Fibroblast of pulmonary artery (primary cell): ENCODE results near the gene RTL1.

Experiments
- DNase-seq: peaks from one replicate; pipeline ENCODE4 v3.0.0-alpha.2; 2010; ENCODE audit warnings: low read depth
- H3K4me3 ChIP-seq: replicated peaks from 2 replicates; pipeline ENCODE4 v1.5.1; 2011; ENCODE audit warnings: low read depth, mild to moderate bottlenecking, control low read depth, low read length, moderate library complexity
- TF ChIP-seq, protein P1 (sequence below): IDR thresholded peaks from 2 replicates; pipeline ENCODE4 v1.5.1; 2011; ENCODE audit warnings: mild to moderate bottlenecking, control low read depth, low read length, inconsistent platforms; ENCODE audit errors: missing control alignments

The RTL1 gene

DNA sequence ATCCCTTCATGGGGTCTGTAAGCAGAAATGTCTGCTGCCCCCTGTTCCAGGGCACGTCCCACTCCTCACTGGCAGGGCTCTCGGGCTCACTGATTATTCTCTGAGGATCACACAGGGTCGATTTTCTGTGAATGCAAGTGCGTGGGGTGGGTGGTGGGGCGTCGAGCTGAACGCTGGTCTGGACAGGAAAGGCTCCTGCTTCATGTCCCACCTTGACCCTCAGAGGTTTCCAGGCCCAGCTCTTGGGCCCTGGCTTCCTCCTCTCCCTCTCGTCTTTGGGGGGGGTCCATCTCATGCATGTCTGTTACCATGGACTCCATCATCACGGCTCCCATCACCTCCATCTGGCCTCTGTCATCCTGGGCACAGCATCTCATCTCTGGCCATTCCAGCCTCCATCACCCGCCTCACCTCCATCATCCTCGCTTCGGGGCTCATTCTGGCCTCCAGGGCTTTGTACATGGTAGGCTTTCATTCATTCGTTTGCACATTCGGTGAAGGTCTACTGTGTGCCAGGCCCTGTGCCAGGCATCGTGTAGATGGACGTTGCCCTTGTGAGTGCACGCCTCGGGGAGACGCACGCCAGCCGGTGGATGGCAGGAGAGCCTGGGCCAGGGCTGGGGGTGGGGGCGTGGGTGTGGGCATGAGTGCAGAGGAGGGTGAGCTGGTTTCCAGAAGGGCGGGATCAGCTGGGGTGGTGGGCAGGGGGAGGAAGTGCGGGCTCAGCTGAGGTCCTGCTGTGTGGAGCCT, 34.7 kb downstream of the RTL1 start:
- no peak for DNase-seq
- TF ChIP-seq, protein P1, sequence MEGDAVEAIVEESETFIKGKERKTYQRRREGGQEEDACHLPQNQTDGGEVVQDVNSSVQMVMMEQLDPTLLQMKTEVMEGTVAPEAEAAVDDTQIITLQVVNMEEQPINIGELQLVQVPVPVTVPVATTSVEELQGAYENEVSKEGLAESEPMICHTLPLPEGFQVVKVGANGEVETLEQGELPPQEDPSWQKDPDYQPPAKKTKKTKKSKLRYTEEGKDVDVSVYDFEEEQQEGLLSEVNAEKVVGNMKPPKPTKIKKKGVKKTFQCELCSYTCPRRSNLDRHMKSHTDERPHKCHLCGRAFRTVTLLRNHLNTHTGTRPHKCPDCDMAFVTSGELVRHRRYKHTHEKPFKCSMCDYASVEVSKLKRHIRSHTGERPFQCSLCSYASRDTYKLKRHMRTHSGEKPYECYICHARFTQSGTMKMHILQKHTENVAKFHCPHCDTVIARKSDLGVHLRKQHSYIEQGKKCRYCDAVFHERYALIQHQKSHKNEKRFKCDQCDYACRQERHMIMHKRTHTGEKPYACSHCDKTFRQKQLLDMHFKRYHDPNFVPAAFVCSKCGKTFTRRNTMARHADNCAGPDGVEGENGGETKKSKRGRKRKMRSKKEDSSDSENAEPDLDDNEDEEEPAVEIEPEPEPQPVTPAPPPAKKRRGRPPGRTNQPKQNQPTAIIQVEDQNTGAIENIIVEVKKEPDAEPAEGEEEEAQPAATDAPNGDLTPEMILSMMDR, result no peak
- H3K4me3 ChIP-seq, result no peak overlapping the region

DNA sequence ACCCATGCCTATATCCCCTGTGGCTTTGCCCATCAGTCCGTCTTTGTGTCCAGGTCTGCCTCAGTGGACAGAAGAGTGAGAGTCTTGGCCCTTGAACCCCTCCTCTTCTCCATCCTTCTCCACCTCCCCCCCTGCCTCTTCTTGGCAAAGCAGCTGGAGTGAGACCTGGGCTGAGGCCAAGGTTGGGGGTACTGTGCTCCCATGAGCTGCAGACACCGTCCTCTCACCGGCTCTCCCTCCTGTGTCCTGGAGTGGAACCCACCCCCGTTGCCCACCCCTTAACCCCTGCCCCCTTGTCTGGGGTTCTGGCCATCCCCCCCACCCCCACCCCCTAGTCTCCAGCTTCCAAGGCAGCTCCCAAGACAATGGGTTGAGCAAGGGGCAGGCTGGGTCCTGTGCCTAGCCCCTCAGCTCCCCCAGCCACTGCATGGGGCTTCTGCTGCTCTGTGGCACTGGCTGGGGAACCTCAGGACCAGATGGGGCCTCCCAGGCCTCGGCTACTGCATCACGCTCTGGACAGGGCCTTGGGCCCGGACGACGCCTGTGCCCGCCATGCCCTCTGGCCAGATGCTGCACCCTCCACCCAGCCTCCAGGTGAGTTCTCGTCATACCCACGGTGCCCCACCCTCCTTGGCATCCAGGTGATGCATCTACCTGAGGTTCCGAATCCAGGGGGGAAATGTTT, 35.7 kb downstream of the RTL1 start:
- no peak for DNase-seq
- TF ChIP-seq, protein P1, result no peak

DNA sequence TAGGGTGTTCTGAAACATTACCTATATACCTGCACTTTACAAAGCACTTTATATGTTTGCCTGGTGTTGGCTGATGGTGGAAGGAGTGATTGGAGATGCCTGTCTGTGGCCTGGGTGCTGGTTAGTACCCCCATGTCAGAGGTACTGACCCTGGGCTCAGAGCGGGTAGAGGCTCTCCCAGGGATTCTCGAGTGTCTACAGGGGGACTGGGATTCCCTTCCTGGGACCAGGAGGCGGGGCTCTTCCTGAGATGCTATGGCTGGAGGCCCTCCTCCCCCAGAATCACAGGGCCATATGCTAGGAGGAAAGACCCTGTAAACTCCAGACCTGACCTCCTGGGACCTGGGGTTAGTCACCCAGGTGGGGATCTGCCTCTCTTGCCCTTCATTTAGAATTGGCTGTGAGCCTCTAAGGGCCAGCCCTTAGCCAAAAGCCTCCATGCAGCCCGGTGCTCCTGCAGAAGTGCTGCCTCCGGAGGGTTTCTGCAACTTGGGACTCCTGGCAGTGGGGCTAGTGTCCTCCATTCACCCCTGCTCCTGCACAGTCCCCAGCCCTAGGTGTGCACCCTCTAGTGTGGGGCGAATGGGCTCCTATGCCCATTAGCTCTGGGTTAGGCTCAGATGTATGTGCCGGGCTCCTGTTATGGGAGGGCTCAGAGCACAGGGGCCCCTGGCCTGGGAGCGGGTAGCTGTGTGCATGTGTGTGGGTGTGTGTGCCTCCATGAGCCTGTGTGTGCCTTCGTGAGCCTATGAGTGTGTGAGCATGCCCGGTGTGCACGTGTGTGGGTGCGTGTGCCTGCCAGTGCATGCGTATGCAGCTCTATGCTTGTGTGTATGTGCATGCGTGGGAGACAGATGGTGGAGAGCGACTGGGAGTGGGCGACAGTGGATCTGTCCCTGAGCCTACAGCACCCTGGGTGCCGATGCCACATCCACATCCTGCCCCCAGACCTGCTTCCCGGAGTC, 36.6 kb downstream of the RTL1 start:
- TF ChIP-seq, protein P1, result no peak
- DNase-seq, result no peak
- H3K4me3 ChIP-seq, result no peak overlapping the region

More for the DNA sequence above, 35.7 kb downstream of the RTL1 start:
- no peak overlapping the region for H3K4me3 ChIP-seq

DNA sequence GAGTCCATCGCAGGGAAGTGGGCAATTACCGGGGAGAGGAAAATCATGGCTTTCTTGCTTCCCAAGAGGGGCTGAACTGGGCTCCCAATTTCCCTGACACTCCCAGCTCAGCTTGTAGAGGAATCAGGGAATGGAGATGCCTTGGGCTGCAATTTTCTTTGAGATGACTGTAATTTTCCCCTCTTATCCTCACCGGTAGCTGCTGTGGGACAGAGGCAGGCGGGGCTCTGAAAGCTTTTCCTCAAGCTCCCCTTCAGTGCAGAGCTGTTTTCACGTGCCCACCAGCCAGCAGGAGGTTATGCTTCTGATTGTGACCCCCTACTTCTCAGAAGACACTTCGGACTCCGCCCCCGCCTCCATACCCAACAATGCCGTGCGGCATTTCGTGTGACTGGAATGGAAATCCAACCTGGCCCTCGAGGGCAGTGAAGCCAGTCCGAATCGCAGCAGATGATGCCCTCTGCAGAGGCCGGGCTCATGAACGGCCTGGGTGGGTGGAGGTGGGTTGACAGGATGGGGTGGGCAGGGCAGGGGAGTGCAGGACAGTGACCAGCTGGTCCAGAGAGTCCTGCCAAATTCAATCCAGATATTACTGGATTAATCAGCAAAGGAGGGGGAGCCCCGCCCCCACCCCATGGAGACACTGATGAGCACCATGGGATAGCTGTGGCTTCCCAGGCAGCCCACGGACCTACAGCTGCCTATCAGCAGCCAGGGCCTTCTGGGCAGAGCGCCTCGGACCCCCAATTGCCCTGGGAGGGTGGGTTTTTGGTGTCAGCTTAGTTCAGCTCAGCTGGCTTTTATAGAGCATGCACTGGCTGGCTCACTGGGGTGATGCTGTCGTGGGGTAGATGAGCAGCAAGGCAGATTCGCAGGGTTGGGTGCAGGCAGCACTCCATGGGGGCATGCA, 37.6 kb downstream of the RTL1 start:
- no peak overlapping the region for H3K4me3 ChIP-seq
- TF ChIP-seq, protein P1, result no peak
- no peak for DNase-seq

DNA sequence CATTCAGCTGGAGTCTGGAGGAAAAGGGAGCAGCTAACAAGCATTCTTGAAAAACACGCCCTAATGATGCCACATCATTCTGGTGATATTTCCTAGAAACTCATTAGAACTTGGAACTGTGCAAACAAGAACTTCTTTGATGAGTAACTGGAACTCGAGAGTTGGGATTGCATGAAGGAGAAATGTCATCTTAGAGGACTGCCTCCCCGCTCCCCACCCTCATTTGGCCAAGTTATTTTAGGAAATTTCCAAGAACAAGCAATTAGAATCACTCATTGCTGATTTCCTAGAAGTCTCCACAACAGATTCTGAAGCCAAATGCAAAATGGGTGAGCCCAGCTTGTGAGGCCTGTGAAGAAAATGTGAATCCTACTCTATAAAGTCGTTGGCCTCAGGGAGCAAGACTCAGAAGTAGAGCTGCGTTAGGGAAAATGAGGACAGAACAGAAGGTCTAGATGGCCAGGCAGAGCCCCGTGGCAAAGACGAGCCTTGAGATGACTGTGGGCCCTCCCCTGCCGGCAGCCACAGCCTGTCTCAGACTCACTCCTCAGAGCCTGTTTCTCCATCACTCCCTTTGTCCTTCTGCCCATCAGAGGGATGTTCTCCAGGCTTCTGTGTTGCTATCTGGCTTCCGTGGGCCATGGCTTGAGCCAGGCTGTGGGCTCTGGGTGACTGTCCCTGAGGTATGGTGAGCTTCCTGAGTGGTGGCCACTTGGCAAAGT, 38.4 kb downstream of the RTL1 start:
- TF ChIP-seq, protein P1, result no peak
- no peak for DNase-seq

DNA sequence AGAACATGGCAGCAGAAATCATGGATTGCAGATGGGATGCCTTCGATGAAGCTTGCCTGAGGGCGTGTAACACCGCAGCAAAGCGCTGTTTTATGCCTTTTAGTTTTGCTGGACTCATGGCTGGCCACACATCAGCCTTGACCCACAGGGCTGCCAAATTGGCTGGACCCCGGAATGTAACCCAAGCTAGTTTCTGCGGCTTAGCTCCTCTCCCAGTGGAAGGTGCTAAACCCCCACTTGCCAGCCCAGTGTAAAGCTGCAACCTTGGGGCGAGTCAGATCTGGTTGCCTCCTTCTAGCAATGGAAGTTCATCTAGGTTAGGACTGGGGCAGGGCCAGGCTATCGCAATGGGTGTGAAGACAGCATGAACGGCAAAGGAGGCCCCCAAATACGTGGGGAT, 39.3 kb downstream of the RTL1 start:
- H3K4me3 ChIP-seq, result no peak overlapping the region
- TF ChIP-seq, protein P1, result no peak

More for the DNA sequence above, 38.4 kb downstream of the RTL1 start:
- no peak overlapping the region for H3K4me3 ChIP-seq

More for the DNA sequence above, 39.3 kb downstream of the RTL1 start:
- no peak for DNase-seq
